ENCODE measurements around the gene B3GAT2.
"Not testable (repeated sequence)": the region's sequence is repeated elsewhere in the genome, so short reads cannot be mapped to it uniquely, and the experiment has no call there.

The B3GAT2 gene, protein sequence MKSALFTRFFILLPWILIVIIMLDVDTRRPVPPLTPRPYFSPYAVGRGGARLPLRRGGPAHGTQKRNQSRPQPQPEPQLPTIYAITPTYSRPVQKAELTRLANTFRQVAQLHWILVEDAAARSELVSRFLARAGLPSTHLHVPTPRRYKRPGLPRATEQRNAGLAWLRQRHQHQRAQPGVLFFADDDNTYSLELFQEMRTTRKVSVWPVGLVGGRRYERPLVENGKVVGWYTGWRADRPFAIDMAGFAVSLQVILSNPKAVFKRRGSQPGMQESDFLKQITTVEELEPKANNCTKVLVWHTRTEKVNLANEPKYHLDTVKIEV

GRCh38 chr6:70956451-70957283 lies at the start of gene B3GAT2:
Gene B3GAT2, minus strand, starts transcription at chr6:70957060. Its CDS starts 631 bp downstream, at chr6:70956429.
- DNase-seq (ENCODE audit: low spot score), result peak; percentile 16

- no peak for DNase-seq (ENCODE audit: low spot score)
These were observed 41.3 kb upstream of the B3GAT2 start for GRCh38 chr6:70998148-70998547.

DNA sequence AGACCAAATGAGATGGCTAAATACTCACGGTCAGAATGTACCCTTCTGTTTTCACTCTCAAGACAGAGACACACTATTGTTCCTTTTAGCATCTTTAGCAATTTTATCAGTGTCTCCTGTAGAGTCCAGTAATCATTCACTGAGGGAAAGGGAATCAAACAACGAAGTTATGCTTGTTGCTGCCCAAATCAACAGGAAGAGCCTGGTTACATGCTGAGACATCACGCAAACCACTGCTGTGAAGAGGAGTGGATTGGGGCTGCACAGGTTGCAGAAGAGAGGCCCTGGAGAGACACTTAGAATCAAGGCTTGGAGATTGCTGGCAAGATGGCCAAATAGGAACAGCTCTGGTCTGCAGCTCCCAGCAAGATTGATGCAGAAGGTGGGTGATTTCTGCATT lies 40.5 kb upstream of the B3GAT2 start:
- no peak for DNase-seq (ENCODE audit: low spot score)

- no peak for DNase-seq (ENCODE audit: low spot score)
These were observed 39.2 kb upstream of the B3GAT2 start for GRCh38 chr6:70996106-70996505.

DNA sequence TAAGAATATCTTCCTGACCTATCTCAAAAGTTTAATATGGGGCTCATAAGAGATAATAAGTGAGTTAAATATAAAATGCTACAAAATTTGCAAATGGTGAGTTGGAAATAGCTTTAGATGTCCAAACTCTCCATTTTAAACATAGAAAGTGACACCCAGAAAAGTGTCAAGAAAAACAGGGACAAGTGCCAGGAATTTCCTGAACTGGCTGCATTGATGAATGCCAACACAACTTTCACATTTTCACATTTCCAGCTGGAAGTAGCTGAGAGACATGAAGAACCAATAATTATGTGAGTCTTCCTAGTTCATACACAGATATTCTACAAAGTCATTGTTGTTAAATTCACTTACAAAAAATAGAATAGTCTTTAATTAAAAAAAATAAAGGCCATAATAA lies 38.6 kb upstream of the B3GAT2 start:
- no peak for DNase-seq (ENCODE audit: low spot score)

- no peak for DNase-seq (ENCODE audit: low spot score)
These were observed 34.4 kb upstream of the B3GAT2 start for GRCh38 chr6:70991253-70991652.

DNA sequence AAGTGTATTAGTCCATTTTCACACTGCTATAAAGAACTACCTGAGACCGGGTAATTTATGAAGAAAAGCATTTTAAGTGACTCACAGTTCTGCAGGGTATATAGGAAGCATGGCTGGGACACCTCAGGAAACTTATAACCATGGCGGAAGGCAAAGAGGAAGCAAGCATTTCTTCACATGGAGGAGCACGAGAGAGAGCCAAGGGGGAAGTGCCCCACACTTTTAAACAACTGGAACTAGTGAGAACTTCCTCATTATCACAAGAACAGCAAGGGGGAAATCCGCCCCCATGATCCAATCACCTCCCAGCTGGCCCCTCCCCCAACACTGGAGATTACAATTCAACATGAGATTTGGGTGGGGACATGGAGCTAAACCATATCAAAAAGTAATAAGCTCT lies 28.3 kb upstream of the B3GAT2 start:
- no peak for DNase-seq (ENCODE audit: low spot score)

DNA sequence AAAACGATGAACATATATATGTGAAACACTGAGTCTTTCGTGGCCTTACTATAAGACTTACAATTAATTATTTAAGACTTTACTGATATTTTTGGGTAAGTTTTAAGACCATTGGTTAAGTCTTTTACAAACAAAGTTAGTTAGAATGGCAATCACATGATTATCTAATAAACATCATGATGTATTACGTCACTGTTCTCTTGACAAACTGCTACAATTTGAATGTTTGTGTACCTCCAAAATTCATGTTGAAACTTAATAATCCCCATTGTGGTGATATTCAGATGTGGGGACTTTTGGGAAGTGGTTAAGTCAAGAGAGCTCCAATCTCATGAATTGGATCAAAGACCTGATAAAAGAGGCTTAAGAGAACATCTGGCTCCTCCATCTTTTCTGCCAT lies 25.9 kb upstream of the B3GAT2 start:
- no peak for DNase-seq (ENCODE audit: low spot score)

- no peak for DNase-seq (ENCODE audit: low spot score)
These were observed 23.9 kb upstream of the B3GAT2 start for GRCh38 chr6:70980727-70981126.

DNA sequence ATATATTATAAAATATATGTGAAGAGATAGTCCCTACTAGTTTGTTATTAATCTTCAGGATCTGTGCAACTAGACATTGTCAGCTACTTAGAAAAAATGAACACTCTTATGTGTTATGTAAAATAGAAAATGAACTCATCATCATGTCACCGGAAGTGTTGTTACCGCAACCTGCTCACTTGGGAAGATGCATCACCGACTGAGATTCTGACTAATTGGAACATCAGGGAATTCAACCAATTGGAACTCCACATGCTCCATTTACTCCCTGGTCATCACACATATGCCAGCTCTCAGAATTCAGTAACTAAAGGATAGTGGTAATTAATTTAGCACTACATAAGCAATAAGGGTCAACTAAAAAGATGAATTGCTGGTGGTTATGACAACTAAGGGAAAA lies 16.7 kb upstream of the B3GAT2 start:
- DNase-seq (ENCODE audit: low spot score), result no peak

GRCh38 chr6:70967049-70967448 lies 10.2 kb upstream of the B3GAT2 start:
- DNase-seq (ENCODE audit: low spot score), result no peak

- no peak for DNase-seq (ENCODE audit: low spot score)
These were observed 391 bp upstream of the B3GAT2 start for GRCh38 chr6:70957284-70957617.

DNA sequence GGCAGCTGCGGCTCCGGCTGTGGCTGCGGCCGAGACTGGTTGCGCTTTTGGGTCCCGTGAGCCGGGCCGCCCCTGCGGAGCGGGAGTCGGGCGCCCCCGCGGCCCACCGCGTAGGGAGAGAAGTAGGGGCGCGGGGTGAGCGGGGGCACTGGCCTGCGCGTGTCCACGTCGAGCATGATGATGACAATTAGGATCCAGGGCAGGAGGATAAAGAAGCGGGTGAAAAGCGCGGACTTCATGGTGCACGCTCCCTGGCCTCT lies 739 bp downstream of the B3GAT2 start:
- DNase-seq (ENCODE audit: low spot score), result no peak

DNA sequence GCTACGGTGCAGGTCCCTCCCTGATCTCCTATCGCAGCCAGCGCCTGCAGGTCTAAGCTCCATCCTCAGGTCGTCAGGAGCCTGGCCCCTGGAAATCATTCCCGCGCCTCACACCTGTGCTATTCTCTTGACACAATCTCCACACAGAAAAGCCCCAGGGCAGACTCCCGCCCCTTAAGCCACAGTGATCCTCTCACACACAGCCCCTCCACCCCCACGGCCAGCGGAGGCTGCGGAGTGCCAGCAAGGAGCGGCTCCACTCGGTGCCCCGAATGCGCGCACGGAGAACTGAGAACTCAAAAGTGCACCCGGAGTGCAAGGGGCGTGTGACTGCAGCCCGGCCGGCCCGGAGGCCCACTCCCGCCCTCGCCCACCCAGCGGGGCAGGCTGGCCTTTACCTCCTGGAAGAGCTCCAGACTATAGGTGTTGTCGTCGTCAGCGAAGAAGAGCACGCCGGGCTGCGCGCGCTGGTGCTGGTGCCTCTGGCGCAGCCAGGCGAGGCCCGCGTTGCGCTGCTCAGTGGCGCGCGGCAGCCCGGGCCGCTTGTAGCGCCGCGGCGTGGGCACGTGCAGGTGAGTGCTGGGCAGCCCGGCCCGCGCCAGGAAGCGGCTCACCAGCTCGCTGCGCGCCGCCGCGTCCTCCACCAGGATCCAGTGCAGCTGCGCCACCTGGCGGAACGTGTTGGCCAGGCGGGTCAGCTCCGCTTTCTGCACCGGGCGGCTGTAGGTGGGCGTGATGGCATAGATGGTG lies 1.2 kb downstream of the B3GAT2 start:
- DNase-seq (ENCODE audit: low spot score), result peak; percentile 74

DNA sequence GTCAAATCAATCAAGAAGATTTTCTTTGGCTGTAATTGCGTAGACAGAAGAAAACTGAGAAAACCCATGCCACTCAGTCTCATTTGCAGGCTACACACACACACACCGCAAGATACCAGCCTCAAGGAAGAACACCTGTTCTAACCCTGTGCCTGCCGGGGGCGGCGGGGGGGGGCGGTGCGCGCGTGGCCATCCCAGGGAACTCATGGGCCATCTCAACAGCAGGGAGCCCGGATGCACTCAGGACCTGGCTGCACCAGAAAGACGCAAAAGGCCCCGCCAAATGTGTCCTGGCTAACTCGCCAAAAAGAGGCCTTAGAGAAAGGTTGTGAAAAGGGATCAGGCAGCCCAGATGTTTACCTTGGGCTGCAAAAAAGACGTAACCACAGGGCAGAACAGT lies 2.1 kb downstream of the B3GAT2 start:
- no peak for DNase-seq (ENCODE audit: low spot score)

DNA sequence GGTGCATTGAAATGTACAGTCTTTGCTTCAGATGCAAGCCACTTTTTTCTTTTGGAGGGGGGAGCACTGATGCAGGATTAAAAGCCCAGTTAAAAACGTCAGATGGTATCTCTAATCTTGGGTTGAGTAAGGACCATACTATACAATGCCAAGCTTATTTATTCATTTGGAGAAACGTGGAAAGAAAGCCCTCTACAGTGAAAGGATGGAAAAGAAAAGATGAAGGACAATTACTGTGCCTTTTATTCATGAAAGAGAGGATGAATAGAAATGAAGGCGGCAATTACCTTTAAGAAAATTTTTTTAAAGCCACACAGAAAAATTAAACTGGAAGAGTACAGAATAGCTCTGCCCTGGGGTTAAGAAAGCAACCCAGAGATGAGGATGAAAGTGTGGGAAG lies 2.7 kb downstream of the B3GAT2 start:
- DNase-seq (ENCODE audit: low spot score), result no peak

DNA sequence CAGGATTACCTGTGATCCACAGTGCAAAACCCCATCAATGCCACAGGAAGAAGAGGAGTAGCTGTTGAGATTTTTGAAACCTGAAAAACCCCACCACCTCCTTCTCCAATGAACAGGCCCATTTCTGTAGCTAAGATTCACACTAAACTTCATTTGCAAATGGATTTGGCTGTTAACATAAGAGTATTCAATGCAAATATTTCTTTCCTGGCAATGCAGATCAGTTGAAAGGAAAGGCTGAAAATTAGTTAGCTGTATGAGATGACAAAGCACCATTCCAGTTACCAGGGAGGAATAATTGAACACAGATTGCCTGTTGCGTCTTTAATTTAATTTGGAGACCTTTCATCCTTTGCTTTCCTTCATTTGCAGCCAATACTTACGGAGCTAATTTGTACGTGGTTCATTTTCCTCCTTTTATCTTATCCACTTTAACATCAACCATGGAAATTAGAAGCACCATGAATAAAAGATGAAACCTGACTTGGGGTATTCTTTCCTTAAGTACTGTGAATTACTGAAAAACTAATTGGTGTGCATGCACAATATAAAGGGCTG lies 4.2 kb downstream of the B3GAT2 start:
- no peak for DNase-seq (ENCODE audit: low spot score)

- DNase-seq (ENCODE audit: low spot score), result not testable (repeated sequence)
These were observed 12.5 kb downstream of the B3GAT2 start for GRCh38 chr6:70944321-70944720.

GRCh38 chr6:70933853-70934252 lies 23.0 kb downstream of the B3GAT2 start:
- no peak for DNase-seq (ENCODE audit: low spot score)

DNA sequence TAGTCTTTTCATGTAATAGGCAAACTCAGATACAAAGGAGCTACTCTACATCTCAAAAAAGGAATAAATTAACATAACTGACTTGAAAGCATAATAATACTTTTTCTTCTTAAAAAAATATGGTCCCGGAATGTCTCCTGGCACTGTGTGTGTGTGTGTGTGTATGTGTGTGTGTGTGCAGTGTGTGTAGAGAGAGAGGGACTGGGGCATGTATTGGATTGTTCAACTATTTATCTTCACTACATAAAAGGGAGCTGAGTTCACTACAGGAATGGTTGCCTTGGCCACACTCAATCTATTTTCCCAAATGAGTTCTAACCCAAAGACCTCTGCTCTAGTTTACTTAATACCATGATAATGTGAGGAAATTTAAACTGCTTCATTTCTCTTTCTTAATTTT lies 51.1 kb downstream of the B3GAT2 start:
- no peak for DNase-seq (ENCODE audit: low spot score)

GRCh38 chr6:70903665-70904452 lies 53.0 kb downstream of the B3GAT2 start:
- DNase-seq (ENCODE audit: low spot score), result no peak

GRCh38 chr6:70901324-70901723 lies 55.5 kb downstream of the B3GAT2 start:
- no peak for DNase-seq (ENCODE audit: low spot score)
